PC-3 (cell line): ENCODE data around the gene TMED6.

Source experiments
- EZH2phosphoT487 ChIP-seq: fragments of 300-600 bp; sonication (generic); IDR thresholded peaks from 2 replicates; pipeline ENCODE4 v1.6.1; 2018; ENCODE audit warnings: mild to moderate bottlenecking, antibody characterized with exemption, low read length, borderline replicate concordance
- TF ChIP-seq, protein P1 (sequence below): fragments of 300-600 bp; sonication (generic); conservative IDR thresholded peaks from 2 replicates; pipeline ENCODE4 v1.5.1; 2017; ENCODE audit warnings: antibody characterized with exemption, low read depth, mild to moderate bottlenecking, low read length

DNA sequence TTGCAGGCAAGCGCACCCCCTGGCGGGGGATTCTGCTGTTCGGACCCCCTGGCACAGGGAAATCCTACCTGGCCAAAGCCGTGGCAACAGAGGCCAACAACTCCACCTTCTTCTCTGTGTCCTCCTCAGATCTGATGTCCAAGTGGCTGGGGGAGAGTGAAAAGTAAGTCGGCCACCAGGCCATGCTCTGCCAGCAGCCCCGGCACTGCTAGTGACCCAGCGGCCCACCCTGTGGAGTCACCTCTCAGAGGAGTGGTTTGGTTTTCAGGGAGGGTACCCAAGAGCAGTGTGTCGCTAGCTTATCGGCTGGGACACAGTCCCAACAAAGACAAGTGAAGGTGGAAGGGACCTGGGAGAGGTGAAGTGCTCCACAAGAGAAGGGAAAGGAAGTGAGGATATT is 32.2 kb downstream of the TMED6 start:
- TF ChIP-seq, protein P1, sequence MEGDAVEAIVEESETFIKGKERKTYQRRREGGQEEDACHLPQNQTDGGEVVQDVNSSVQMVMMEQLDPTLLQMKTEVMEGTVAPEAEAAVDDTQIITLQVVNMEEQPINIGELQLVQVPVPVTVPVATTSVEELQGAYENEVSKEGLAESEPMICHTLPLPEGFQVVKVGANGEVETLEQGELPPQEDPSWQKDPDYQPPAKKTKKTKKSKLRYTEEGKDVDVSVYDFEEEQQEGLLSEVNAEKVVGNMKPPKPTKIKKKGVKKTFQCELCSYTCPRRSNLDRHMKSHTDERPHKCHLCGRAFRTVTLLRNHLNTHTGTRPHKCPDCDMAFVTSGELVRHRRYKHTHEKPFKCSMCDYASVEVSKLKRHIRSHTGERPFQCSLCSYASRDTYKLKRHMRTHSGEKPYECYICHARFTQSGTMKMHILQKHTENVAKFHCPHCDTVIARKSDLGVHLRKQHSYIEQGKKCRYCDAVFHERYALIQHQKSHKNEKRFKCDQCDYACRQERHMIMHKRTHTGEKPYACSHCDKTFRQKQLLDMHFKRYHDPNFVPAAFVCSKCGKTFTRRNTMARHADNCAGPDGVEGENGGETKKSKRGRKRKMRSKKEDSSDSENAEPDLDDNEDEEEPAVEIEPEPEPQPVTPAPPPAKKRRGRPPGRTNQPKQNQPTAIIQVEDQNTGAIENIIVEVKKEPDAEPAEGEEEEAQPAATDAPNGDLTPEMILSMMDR: no peak
- no peak for TF ChIP-seq EZH2phosphoT487
